ENCODE data around the gene B3GNT2.

GRCh38 chr2:62267696-62268095, 71.8 kb downstream of the B3GNT2 start:
- TF ChIP-seq CTCF (IDR thresholded peaks at IDR 0.05 in 8 of 11, conservative IDR thresholded peaks at IDR 0.05 in 3 of 11) (no peak), POLR2A (IDR thresholded peaks at IDR 0.05) (no peak)

Data from spleen (tissue), 7 donors.